IMR-90 (cell line): ENCODE data around the gene LRP11. TPM values are rescaled to one million over a fixed set of nuclear protein-coding genes. Genes with fewer than 3 reads are reported as not detected.
A peak's percentile ranks its signal among the peaks of the same experiment; 100 is the strongest.

Experiments used
- ATAC-seq: fragments of 200-7000 bp; cut with Tn5 transposase; 2 replicates; pipeline ENCODE4 v1.9.1; 2020; ENCODE audit warnings: low read depth, mild to moderate bottlenecking, moderate library complexity
- BruUV-seq: library from RNA; stranded (reverse); fragments of 400-500 nt; replicated peaks from 2 replicates; lab custom pipeline; 2021; lab: Mats Ljungman, UMichigan
- CTCF ChIA-PET: fragments of 300-600 bp; formaldehyde crosslinking; extraction: SDS; loops from one replicate; lab custom pipeline; 2021; ENCODE audit warnings: antibody characterized with exemption; lab: Yijun Ruan, JAX
- POLR2A ChIA-PET: fragments of 300-600 bp; sonication (Branson Sonifier 250); formaldehyde crosslinking; loops from one replicate; lab custom pipeline; 2022; ENCODE audit warnings: antibody characterized with exemption; ENCODE audit not compliant: unreplicated experiment; lab: Charles Lee
- DNase-seq: peaks from one replicate; pipeline ENCODE4 v3.0.0; 2013
- H2AFZ ChIP-seq: replicated peaks from 2 replicates; pipeline ENCODE3; 2013; ENCODE audit warnings: low read length, mild to moderate bottlenecking; ENCODE audit not compliant: poor library complexity
- H2AK5ac ChIP-seq: 2 replicates; pipeline ENCODE4 v1.6.1; 2013; ENCODE audit warnings: low read depth, low read length, inconsistent platforms
- H2AK9ac ChIP-seq: replicated peaks from 2 replicates; pipeline ENCODE3; 2013; ENCODE audit warnings: mild to moderate bottlenecking, low read depth, low read length, moderate library complexity; ENCODE audit not compliant: poor library complexity
- H2BK120ac ChIP-seq: 2 replicates; pipeline ENCODE4 v1.6.1; 2013; ENCODE audit warnings: low read depth, low read length, inconsistent platforms
- H2BK15ac ChIP-seq: 3 replicates; pipeline ENCODE4 v1.6.1; 2013; ENCODE audit warnings: low read depth, low read length, inconsistent platforms
- H2BK20ac ChIP-seq: 2 replicates; pipeline ENCODE4 v1.6.1; 2013; ENCODE audit warnings: low read depth, mild to moderate bottlenecking, inconsistent platforms, low read length, moderate library complexity
- H2BK5ac ChIP-seq: 2 replicates; pipeline ENCODE4 v1.6.1; 2013; ENCODE audit warnings: mild to moderate bottlenecking, low read depth, low read length, inconsistent platforms; ENCODE audit not compliant: poor library complexity, severe bottlenecking
- H3K14ac ChIP-seq: replicated peaks from 2 replicates; pipeline ENCODE4 v1.6.1; 2013; ENCODE audit warnings: low read depth, low read length, inconsistent platforms
- H3K18ac ChIP-seq: 2 replicates; pipeline ENCODE4 v1.6.1; 2013; ENCODE audit warnings: low read depth, low read length, control low read depth
- H3K23ac ChIP-seq: 2 replicates; pipeline ENCODE4 v1.6.1; 2013; ENCODE audit warnings: low read depth, low read length, inconsistent platforms
- H3K27ac ChIP-seq: 2 replicates; pipeline ENCODE4 v1.5.1; 2013; ENCODE audit warnings: mild to moderate bottlenecking, control low read depth, low read length; ENCODE audit not compliant: insufficient read depth
- H3K27me3 ChIP-seq: 2 replicates; pipeline ENCODE4 v1.6.1; 2013; ENCODE audit warnings: low read length; ENCODE audit not compliant: control insufficient read depth, insufficient read depth
- H3K36me3 ChIP-seq: 2 replicates; pipeline ENCODE4 v1.6.1; 2013; ENCODE audit warnings: low read length, mixed read lengths; ENCODE audit not compliant: control insufficient read depth, insufficient read depth
- H3K4ac ChIP-seq: 2 replicates; pipeline ENCODE4 v1.6.1; 2013; ENCODE audit warnings: low read depth, low read length, inconsistent platforms
- H3K4me1 ChIP-seq: 2 replicates; pipeline ENCODE4 v1.6.1; 2013; ENCODE audit warnings: low read length, mixed read lengths; ENCODE audit not compliant: control insufficient read depth, insufficient read depth
- H3K4me2 ChIP-seq: 2 replicates; pipeline ENCODE4 v1.6.1; 2013; ENCODE audit warnings: low read depth, mild to moderate bottlenecking, control low read depth, low read length, moderate library complexity
- H3K4me3 ChIP-seq: 2 replicates; pipeline ENCODE4 v1.5.1; 2013; ENCODE audit warnings: low read depth, mild to moderate bottlenecking, control low read depth, low read length, moderate library complexity; ENCODE audit not compliant: insufficient read depth
- H3K56ac ChIP-seq: 2 replicates; pipeline ENCODE4 v1.6.1; 2013; ENCODE audit warnings: low read length, inconsistent platforms; ENCODE audit not compliant: insufficient read depth; ENCODE audit errors: extremely low read depth
- H3K79me1 ChIP-seq, 2 experiments: 2 replicates each; pipeline ENCODE4 v1.6.1; 2013; ENCODE audit warnings: low read length in 2 of 2, inconsistent platforms in 1 of 2, low read depth in 1 of 2
- H3K9ac ChIP-seq: 2 replicates; pipeline ENCODE4 v1.6.1; 2013; ENCODE audit warnings: low read depth, low read length, control low read depth
- H3K9me1 ChIP-seq: 2 replicates; pipeline ENCODE4 v1.6.1; 2013; ENCODE audit warnings: low read length, inconsistent platforms; ENCODE audit not compliant: insufficient read depth
- H3K9me3 ChIP-seq: 2 replicates; pipeline ENCODE4 v1.6.1; 2013; ENCODE audit warnings: low read length; ENCODE audit not compliant: control insufficient read depth, insufficient read depth
- H4K20me1 ChIP-seq: 2 replicates; pipeline ENCODE4 v1.6.1; 2013; ENCODE audit warnings: low read length, inconsistent platforms; ENCODE audit not compliant: insufficient read depth
- H4K5ac ChIP-seq: 2 replicates; pipeline ENCODE4 v1.6.1; 2013; ENCODE audit warnings: mild to moderate bottlenecking, low read depth, low read length, control low read depth
- H4K8ac ChIP-seq, 2 experiments: 2 replicates each; pipeline ENCODE4 v1.6.1; 2013; ENCODE audit warnings: low read depth in 2 of 2, low read length in 2 of 2, control low read depth in 1 of 2, inconsistent platforms in 1 of 2
- H4K91ac ChIP-seq: 2 replicates; pipeline ENCODE4 v1.6.1; 2013; ENCODE audit warnings: low read depth, low read length, inconsistent platforms; ENCODE audit not compliant: insufficient read depth
- CEBPB ChIP-seq: IDR thresholded peaks from 2 replicates; pipeline ENCODE4 v1.6.1; 2012; ENCODE audit warnings: low read depth, low read length, improper control_type of control experiment
- CHD1 ChIP-seq: IDR thresholded peaks from 2 replicates; pipeline ENCODE4 v1.6.1; 2012; ENCODE audit warnings: low read depth, low read length, improper control_type of control experiment
- FOS ChIP-seq: fragments of 150-350 bp; IDR thresholded peaks from 2 replicates; pipeline ENCODE4 v1.6.1; 2016; ENCODE audit warnings: low read depth, low read length
- MAFK ChIP-seq: IDR thresholded peaks from 2 replicates; pipeline ENCODE4 v1.6.1; 2012; ENCODE audit warnings: low read depth, low read length, improper control_type of control experiment
- MAZ ChIP-seq: IDR thresholded peaks from 2 replicates; pipeline ENCODE4 v1.6.1; 2012; ENCODE audit warnings: low read depth, mild to moderate bottlenecking, low read length, improper control_type of control experiment, moderate library complexity, borderline replicate concordance
- MXI1 ChIP-seq: IDR thresholded peaks from 2 replicates; pipeline ENCODE4 v1.6.1; 2012; ENCODE audit warnings: low read depth, mild to moderate bottlenecking, low read length, moderate library complexity, borderline replicate concordance
- NFE2L2 ChIP-seq: fragments of 150-350 bp; IDR thresholded peaks from 2 replicates; pipeline ENCODE4 v1.6.1; 2016; ENCODE audit warnings: low read depth, mild to moderate bottlenecking, low read length
- POLR2A ChIP-seq: IDR thresholded peaks from 2 replicates; pipeline ENCODE4 v1.6.1; 2012; ENCODE audit warnings: mild to moderate bottlenecking, low read depth, low read length
- RAD21 ChIP-seq: IDR thresholded peaks from 2 replicates; pipeline ENCODE4 v1.6.1; 2012; ENCODE audit warnings: low read length, improper control_type of control experiment
- RCOR1 ChIP-seq: IDR thresholded peaks from 2 replicates; pipeline ENCODE4 v1.6.1; 2012; ENCODE audit warnings: mild to moderate bottlenecking, low read length, improper control_type of control experiment; ENCODE audit not compliant: insufficient replicate concordance
- RFX5 ChIP-seq: IDR thresholded peaks from 2 replicates; pipeline ENCODE4 v1.8.0; 2012; ENCODE audit warnings: low read depth, mild to moderate bottlenecking, low read length, moderate library complexity
- SMC3 ChIP-seq: fragments of 150-350 bp; IDR thresholded peaks from 2 replicates; pipeline ENCODE4 v1.6.1; 2016; ENCODE audit warnings: low read depth, mild to moderate bottlenecking, antibody characterized with exemption, low read length, moderate library complexity
- USF2 ChIP-seq: fragments of 150-350 bp; IDR thresholded peaks from 2 replicates; pipeline ENCODE4 v1.6.1; 2017; ENCODE audit warnings: mild to moderate bottlenecking, antibody characterized with exemption, low read length, low read depth
- WGBS, 2 experiments: methylation state at CpG; one replicate each; pipeline versions ENCODE4 v1.1.5 to v1.1.7; 2013; ENCODE audit warnings: missing lambda C conversion rate in 2 of 2; ENCODE audit not compliant: insufficient read length in 1 of 2; ENCODE audit errors: extremely low coverage in 2 of 2; 5-methylcytosine and 5-hydroxymethylcytosine counted together
- dilution Hi-C: fragments of 300-500 bp; cut with HindIII; formaldehyde crosslinking; loops from one replicate; pipeline ENCODE4 v1.14.3; 2018; ENCODE audit warnings: low sequenced_read_pairs; ENCODE audit not compliant: unreplicated experiment
- in situ Hi-C: fragments of 300-500 bp; cut with MboI; formaldehyde crosslinking; loops from 3 replicates; pipeline ENCODE4 v1.14.3; 2019; ENCODE audit warnings: low sequenced_read_pairs, inconsistent platforms, mixed read lengths
- intact Hi-C: fragments of 100-400 bp; cut with micrococcal nuclease; formaldehyde crosslinking; loops from 2 replicates; pipeline ENCODE4 v1.10.0; 2022
- polyA plus RNA-seq, 3 experiments: library from polyadenylated mRNA; depleted of rRNA; stranded (reverse); fragments of >200 nt; gene quantifications; 2 replicates each; pipeline ENCODE4 v1.2.3, GENCODE V29; 2012; ENCODE audit warnings: low replicate concordance in 1 of 3
- total RNA-seq: library from RNA; depleted of rRNA; stranded (reverse); fragments of >200 nt; gene quantifications from 2 replicates; pipeline ENCODE4 v1.2.3, GENCODE V29; 2012
- TF ChIP-seq, protein P1 (sequence below): fragments of 150-350 bp; IDR thresholded peaks from 2 replicates; pipeline ENCODE4 v1.6.1; 2016; ENCODE audit warnings: low read depth, mild to moderate bottlenecking, low read length, moderate library complexity, borderline replicate concordance
- TF ChIP-seq, protein P2 (sequence below): conservative IDR thresholded peaks from 2 replicates; pipeline ENCODE4 v1.5.1; 2012; ENCODE audit warnings: mild to moderate bottlenecking, low read depth, low read length, improper control_type of control experiment

Gene LRP11
- total and polyA plus RNA-seq, 2 of the 4 experiments (the other 2 are of a cell fraction) = 48.8 to 63.8 TPM

- WGBS, 2 experiments = 94% methylated on average over 8 of the region's 10 CpGs; no CpG with 5 or more reads in 1 of the 2 experiments
- TF ChIP-seq, protein P1, sequence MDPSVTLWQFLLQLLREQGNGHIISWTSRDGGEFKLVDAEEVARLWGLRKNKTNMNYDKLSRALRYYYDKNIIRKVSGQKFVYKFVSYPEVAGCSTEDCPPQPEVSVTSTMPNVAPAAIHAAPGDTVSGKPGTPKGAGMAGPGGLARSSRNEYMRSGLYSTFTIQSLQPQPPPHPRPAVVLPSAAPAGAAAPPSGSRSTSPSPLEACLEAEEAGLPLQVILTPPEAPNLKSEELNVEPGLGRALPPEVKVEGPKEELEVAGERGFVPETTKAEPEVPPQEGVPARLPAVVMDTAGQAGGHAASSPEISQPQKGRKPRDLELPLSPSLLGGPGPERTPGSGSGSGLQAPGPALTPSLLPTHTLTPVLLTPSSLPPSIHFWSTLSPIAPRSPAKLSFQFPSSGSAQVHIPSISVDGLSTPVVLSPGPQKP = no peak
- TF ChIP-seq MXI1 = no peak
- TF ChIP-seq, protein P2, sequence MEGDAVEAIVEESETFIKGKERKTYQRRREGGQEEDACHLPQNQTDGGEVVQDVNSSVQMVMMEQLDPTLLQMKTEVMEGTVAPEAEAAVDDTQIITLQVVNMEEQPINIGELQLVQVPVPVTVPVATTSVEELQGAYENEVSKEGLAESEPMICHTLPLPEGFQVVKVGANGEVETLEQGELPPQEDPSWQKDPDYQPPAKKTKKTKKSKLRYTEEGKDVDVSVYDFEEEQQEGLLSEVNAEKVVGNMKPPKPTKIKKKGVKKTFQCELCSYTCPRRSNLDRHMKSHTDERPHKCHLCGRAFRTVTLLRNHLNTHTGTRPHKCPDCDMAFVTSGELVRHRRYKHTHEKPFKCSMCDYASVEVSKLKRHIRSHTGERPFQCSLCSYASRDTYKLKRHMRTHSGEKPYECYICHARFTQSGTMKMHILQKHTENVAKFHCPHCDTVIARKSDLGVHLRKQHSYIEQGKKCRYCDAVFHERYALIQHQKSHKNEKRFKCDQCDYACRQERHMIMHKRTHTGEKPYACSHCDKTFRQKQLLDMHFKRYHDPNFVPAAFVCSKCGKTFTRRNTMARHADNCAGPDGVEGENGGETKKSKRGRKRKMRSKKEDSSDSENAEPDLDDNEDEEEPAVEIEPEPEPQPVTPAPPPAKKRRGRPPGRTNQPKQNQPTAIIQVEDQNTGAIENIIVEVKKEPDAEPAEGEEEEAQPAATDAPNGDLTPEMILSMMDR = no peak
- TF ChIP-seq POLR2A = no peak
- TF ChIP-seq RFX5 = no peak
- no peak for TF ChIP-seq RAD21
- no peak for TF ChIP-seq USF2
- TF ChIP-seq RCOR1 = no peak
- no peak for TF ChIP-seq CEBPB
- no peak for TF ChIP-seq MAFK
- TF ChIP-seq MAZ = no peak
- TF ChIP-seq FOS = no peak
- no peak for TF ChIP-seq CHD1
- no peak for TF ChIP-seq NFE2L2
- TF ChIP-seq SMC3 = no peak
Observed at GRCh38 chr6:149843051-149843633, 21.0 kb downstream of the LRP11 start.

More at GRCh38 chr6:149843051-149843633, 21.0 kb downstream of the LRP11 start:
- H3K23ac ChIP-seq = no peak overlapping the region
- ChIA-PET POLR2A (no interaction called here), CTCF (no interaction called here)
- peaks cover 31% of the 10 kb centered on the region for H3K9me1 ChIP-seq
- H2AK5ac ChIP-seq = peak overlapping the region; percentile 91
- dilution Hi-C loops = no loop called here
- no peak overlapping the region for H3K14ac ChIP-seq
- H3K4me1 ChIP-seq = peaks cover 34% of the 10 kb centered on the region
- peak overlapping the region; percentile 2 for H2AFZ ChIP-seq
- intact Hi-C loops = no loop called here
- no peak overlapping the region for H2AK9ac ChIP-seq
- no peak overlapping the region for H3K4me2 ChIP-seq
- H4K5ac ChIP-seq = no peak overlapping the region
- H3K9ac ChIP-seq = no peak overlapping the region
- H2BK5ac ChIP-seq = peak overlapping the region; percentile 43
- peak overlapping the region; percentile 24; the same call in 1 of the 2 replicates for H3K27ac ChIP-seq
- peak overlapping the region; percentile 77 for H3K4ac ChIP-seq
- in situ Hi-C loops = loop anchor here (25.0 kb wide), 1 partner anchor 1219 kb away; no protein-coding TSS in a partner anchor
- H4K20me1 ChIP-seq = peaks cover 15% of the 10 kb centered on the region
- H3K79me1 ChIP-seq = peaks cover 25 to 59% of the 10 kb centered on the region in 2 experiments
- no peak overlapping the region for H3K56ac ChIP-seq
- DNase-seq = no peak
- H3K4me3 ChIP-seq = no peak overlapping the region
- no TSS peak for BruUV-seq
- H3K9me3 ChIP-seq = no peaks in the 10 kb centered on the region
- ATAC-seq = no peak
- peak overlapping the region; percentile 69 for H2BK120ac ChIP-seq
- peak overlapping the region; percentile 70; the same call in 2 of the 3 replicates for H2BK15ac ChIP-seq
- H2BK20ac ChIP-seq = peak overlapping the region; percentile 68
- H3K36me3 ChIP-seq = peaks cover 9% of the 10 kb centered on the region; the same call in 1 of the 2 replicates
- no peaks in the 10 kb centered on the region for H3K27me3 ChIP-seq
- H4K91ac ChIP-seq = peak overlapping the region; percentile 78
- H4K8ac ChIP-seq = peak overlapping the region in 1 of 2 experiments; percentile 1; a peak in 1 of 4 replicates
- 0 out of 2 replicates have a peak overlapping the region, but pooled peaks have one; percentile 11 for H3K18ac ChIP-seq
